Activated T-cell treated with anti-CD3 and anti-CD28 coated beads, Interleukin-2, amount 50 U/mL, for 72 hours (primary cell): ENCODE measurements around the gene ABCA4. TPM values are rescaled to one million over a fixed set of nuclear protein-coding genes. Genes with fewer than 3 reads are reported as not detected.

Experiments used
- ATAC-seq, 2 donors: fragments of 150-1000 bp; cut with Tn5 transposase; replicated peaks in 1 of 2; 2 replicates each; pipeline ENCODE4 v1.10.0; 2021; ENCODE audit warnings: moderate library complexity in 2 of 2, mild to moderate bottlenecking in 1 of 2
- DNase-seq, 2 donors: peaks; one replicate each; pipeline ENCODE4 v3.0.0; 2021 to 2022; ENCODE audit warnings: mixed read lengths in 1 of 2
- H3K27ac Mint-ChIP-seq: one replicate; pipeline ENCODE4 v1.8.0; 2022; ENCODE audit warnings: mild to moderate bottlenecking, moderate library complexity, mixed read lengths
- H3K27me3 Mint-ChIP-seq: one replicate; pipeline ENCODE4 v1.8.0; 2022; ENCODE audit warnings: low read depth, mixed read lengths
- H3K36me3 Mint-ChIP-seq, 2 donors: one replicate each; pipeline ENCODE4 v1.8.0; 2022; ENCODE audit warnings: mixed read lengths in 2 of 2, mild to moderate bottlenecking in 1 of 2; ENCODE audit not compliant: insufficient read depth in 2 of 2
- H3K4me1 Mint-ChIP-seq: one replicate; pipeline ENCODE4 v1.8.0; 2022; ENCODE audit warnings: low read depth, mixed read lengths
- H3K4me3 Mint-ChIP-seq, 2 donors: one replicate each; pipeline ENCODE4 v1.8.0; 2022; ENCODE audit warnings: mild to moderate bottlenecking in 2 of 2, mixed read lengths in 2 of 2, moderate library complexity in 2 of 2
- H3K9me3 Mint-ChIP-seq, 2 donors: one replicate each; pipeline ENCODE4 v1.8.0; 2022; ENCODE audit warnings: mixed read lengths in 2 of 2
- total RNA-seq, 2 donors: library from RNA; stranded (reverse); gene quantifications; one replicate each; pipeline ENCODE4 v1.2.3, GENCODE V29; 2022

The ABCA4 gene
- total RNA-seq, 2 donors from 2014 or later: 0.53 to 2.5 TPM

- Mint-ChIP-seq H3K4me3 (no peak overlapping the region), H3K9me3 (no peaks in the 10 kb centered on the region), H3K27me3 (peaks cover 32% of the 10 kb centered on the region), H3K4me1 (no peaks in the 10 kb centered on the region), H3K36me3 (no peaks in the 10 kb centered on the region), H3K27ac (no peak overlapping the region)
- no peak for DNase-seq
- peak in 1 of 2 donors; percentile 20 for ATAC-seq
Observed at GRCh38 chr1:94105957-94106529, 14.9 kb downstream of the ABCA4 start.

- ATAC-seq: no peak
Observed at GRCh38 chr1:94105581-94105952, 15.4 kb downstream of the ABCA4 start.

GRCh38 chr1:94104776-94105580 is 16.0 kb downstream of the ABCA4 start:
- Mint-ChIP-seq H3K4me3 (no peak overlapping the region), H3K9me3 (no peaks in the 10 kb centered on the region), H3K4me1 (no peaks in the 10 kb centered on the region), H3K27me3 (peaks cover 32% of the 10 kb centered on the region), H3K36me3 (no peaks in the 10 kb centered on the region), H3K27ac (no peak overlapping the region)
- no peak for DNase-seq
- no peak for ATAC-seq

More at GRCh38 chr1:94105581-94105952, 15.4 kb downstream of the ABCA4 start:
- peaks cover 32% of the 10 kb centered on the region for H3K27me3 Mint-ChIP-seq
- H3K36me3 Mint-ChIP-seq: no peaks in the 10 kb centered on the region
- no peaks in the 10 kb centered on the region for H3K4me1 Mint-ChIP-seq
- H3K9me3 Mint-ChIP-seq: no peaks in the 10 kb centered on the region
- H3K4me3 Mint-ChIP-seq: no peak overlapping the region
- H3K27ac Mint-ChIP-seq: no peak overlapping the region
- DNase-seq: no peak

- H3K4me3 Mint-ChIP-seq: no peak overlapping the region
- H3K27ac Mint-ChIP-seq: no peak overlapping the region
- no peak for DNase-seq
- H3K27me3 Mint-ChIP-seq: peaks cover 32% of the 10 kb centered on the region
- no peaks in the 10 kb centered on the region for H3K4me1 Mint-ChIP-seq
- H3K9me3 Mint-ChIP-seq: no peaks in the 10 kb centered on the region
- ATAC-seq: no peak
- no peaks in the 10 kb centered on the region for H3K36me3 Mint-ChIP-seq
Observed at GRCh38 chr1:94104127-94104684, 16.7 kb downstream of the ABCA4 start.

- no peaks in the 10 kb centered on the region for H3K9me3 Mint-ChIP-seq
- peaks cover 32% of the 10 kb centered on the region for H3K27me3 Mint-ChIP-seq
- H3K27ac Mint-ChIP-seq: no peak overlapping the region
- no peak for ATAC-seq
- H3K36me3 Mint-ChIP-seq: no peaks in the 10 kb centered on the region
- H3K4me1 Mint-ChIP-seq: no peaks in the 10 kb centered on the region
- DNase-seq: no peak
- no peak overlapping the region for H3K4me3 Mint-ChIP-seq
Observed at GRCh38 chr1:94103608-94104007, 17.3 kb downstream of the ABCA4 start.

- Mint-ChIP-seq H3K4me1 (no peaks in the 10 kb centered on the region), H3K27me3 (peaks cover 15% of the 10 kb centered on the region), H3K9me3 (no peaks in the 10 kb centered on the region), H3K4me3 (no peak overlapping the region), H3K27ac (no peak overlapping the region), H3K36me3 (no peaks in the 10 kb centered on the region)
- no peak for DNase-seq
- no peak for ATAC-seq
Observed at GRCh38 chr1:94101613-94102525, 19.1 kb downstream of the ABCA4 start.

- no peak overlapping the region for H3K27ac Mint-ChIP-seq
- no peaks in the 10 kb centered on the region for H3K9me3 Mint-ChIP-seq
- ATAC-seq (no peak), DNase-seq (no peak)
- no peak overlapping the region for H3K4me3 Mint-ChIP-seq
- peaks cover 12% of the 10 kb centered on the region for H3K27me3 Mint-ChIP-seq
- no peaks in the 10 kb centered on the region for H3K4me1 Mint-ChIP-seq
- H3K36me3 Mint-ChIP-seq: no peaks in the 10 kb centered on the region
Observed at GRCh38 chr1:94100785-94101612, 19.9 kb downstream of the ABCA4 start.

GRCh38 chr1:94100129-94100784 is 20.7 kb downstream of the ABCA4 start:
- ATAC-seq (no peak), DNase-seq (no peak)
- H3K36me3 Mint-ChIP-seq: no peaks in the 10 kb centered on the region
- no peak overlapping the region for H3K27ac Mint-ChIP-seq
- no peak overlapping the region for H3K4me3 Mint-ChIP-seq
- H3K27me3 Mint-ChIP-seq: peaks cover 11% of the 10 kb centered on the region
- no peaks in the 10 kb centered on the region for H3K4me1 Mint-ChIP-seq
- no peaks in the 10 kb centered on the region for H3K9me3 Mint-ChIP-seq

GRCh38 chr1:94099303-94099702 is 21.6 kb downstream of the ABCA4 start:
- Mint-ChIP-seq H3K9me3 (no peaks in the 10 kb centered on the region), H3K27ac (no peak overlapping the region), H3K36me3 (no peaks in the 10 kb centered on the region), H3K27me3 (peaks cover 2% of the 10 kb centered on the region), H3K4me1 (no peaks in the 10 kb centered on the region), H3K4me3 (no peak overlapping the region)
- ATAC-seq (no peak), DNase-seq (no peak)

GRCh38 chr1:94098585-94099111 is 22.3 kb downstream of the ABCA4 start:
- ATAC-seq: no peak
- H3K36me3 Mint-ChIP-seq: no peaks in the 10 kb centered on the region
- no peak for DNase-seq
- H3K9me3 Mint-ChIP-seq: no peaks in the 10 kb centered on the region
- H3K4me1 Mint-ChIP-seq: no peaks in the 10 kb centered on the region
- H3K4me3 Mint-ChIP-seq: no peak overlapping the region
- H3K27me3 Mint-ChIP-seq: no peaks in the 10 kb centered on the region
- no peak overlapping the region for H3K27ac Mint-ChIP-seq

GRCh38 chr1:94096797-94097549 is 24.0 kb downstream of the ABCA4 start:
- Mint-ChIP-seq H3K27me3 (no peaks in the 10 kb centered on the region), H3K4me1 (peaks cover 11% of the 10 kb centered on the region), H3K36me3 (no peaks in the 10 kb centered on the region), H3K4me3 (no peak overlapping the region), H3K9me3 (no peaks in the 10 kb centered on the region), H3K27ac (no peak overlapping the region)
- DNase-seq: no peak
- ATAC-seq: no peak
